GM23338 (cell line): ENCODE data around the gene AIG1. TPM values are rescaled to one million over a fixed set of nuclear protein-coding genes. Genes with fewer than 3 reads are reported as not detected.

Source experiments
- ATAC-seq: fragments of 200-7000 bp; cut with Tn5 transposase; 3 replicates; pipeline ENCODE4 v1.9.1; 2020
- DNase-seq: peaks from one replicate; pipeline ENCODE4 v3.0.0-alpha.2; 2015; ENCODE audit warnings: low spot score
- H2AFZ ChIP-seq: fragments of 200-600 bp; sonication (generic); 2 replicates; pipeline ENCODE4 v1.8.0; 2016; ENCODE audit warnings: antibody characterized with exemption, mild to moderate bottlenecking, moderate library complexity
- H3F3A ChIP-seq: fragments of 200-600 bp; sonication (generic); replicated peaks from 2 replicates; pipeline ENCODE4 v1.8.0; 2017; ENCODE audit warnings: antibody characterized with exemption, mixed run types, low read depth
- H3K27ac ChIP-seq: fragments of 200-600 bp; sonication (generic); 2 replicates; pipeline ENCODE4 v1.6.1; 2016; ENCODE audit warnings: low read depth
- H3K27me3 ChIP-seq: fragments of 200-600 bp; sonication (generic); 2 replicates; pipeline ENCODE4 v1.8.0; 2016; ENCODE audit warnings: mild to moderate bottlenecking, mixed run types, moderate library complexity; ENCODE audit not compliant: insufficient read depth
- H3K36me3 ChIP-seq: fragments of 200-600 bp; sonication (generic); 2 replicates; pipeline ENCODE4 v1.8.0; 2016; ENCODE audit warnings: mild to moderate bottlenecking; ENCODE audit not compliant: insufficient read depth
- H3K4me1 ChIP-seq: fragments of 200-600 bp; sonication (generic); 2 replicates; pipeline ENCODE4 v1.8.0; 2016; ENCODE audit warnings: mild to moderate bottlenecking, moderate library complexity; ENCODE audit not compliant: insufficient read depth
- H3K4me2 ChIP-seq: fragments of 200-600 bp; sonication (generic); 2 replicates; pipeline ENCODE4 v1.7.1; 2017; ENCODE audit warnings: mixed run types
- H3K4me3 ChIP-seq: fragments of 200-600 bp; sonication (generic); 2 replicates; pipeline ENCODE4 v1.6.1; 2016; ENCODE audit warnings: mixed run types
- H3K79me2 ChIP-seq: fragments of 200-600 bp; sonication (generic); replicated peaks from 2 replicates; pipeline ENCODE4 v1.8.0; 2017; ENCODE audit warnings: mild to moderate bottlenecking; ENCODE audit not compliant: insufficient read depth
- H3K9me2 ChIP-seq: fragments of 200-600 bp; sonication (generic); 2 replicates; pipeline ENCODE4 v1.8.0; 2017; ENCODE audit not compliant: insufficient read depth
- H4K20me1 ChIP-seq: fragments of 200-600 bp; sonication (generic); replicated peaks from 2 replicates; pipeline ENCODE4 v1.8.0; 2017; ENCODE audit warnings: mild to moderate bottlenecking; ENCODE audit not compliant: insufficient read depth
- H3K27ac Mint-ChIP-seq: 2 replicates; pipeline ENCODE4 v1.8.0; 2020; ENCODE audit warnings: inconsistent platforms, mild to moderate bottlenecking, moderate library complexity, mixed read lengths
- H3K27me3 Mint-ChIP-seq: 3 replicates; pipeline ENCODE4 v1.8.0; 2022; ENCODE audit warnings: low read depth, mild to moderate bottlenecking, moderate library complexity, mixed read lengths, inconsistent platforms; ENCODE audit not compliant: insufficient read depth, poor library complexity
- H3K36me3 Mint-ChIP-seq: 3 replicates; pipeline ENCODE4 v1.8.0; 2021; ENCODE audit warnings: low read depth, mild to moderate bottlenecking, inconsistent platforms, moderate library complexity, mixed read lengths
- H3K4me1 Mint-ChIP-seq: 3 replicates; pipeline ENCODE4 v1.8.0; 2020; ENCODE audit warnings: mild to moderate bottlenecking, inconsistent platforms, mixed read lengths
- H3K4me3 Mint-ChIP-seq: 3 replicates; pipeline ENCODE4 v1.8.0; 2021; ENCODE audit warnings: moderate library complexity, mild to moderate bottlenecking, inconsistent platforms, mixed read lengths
- H3K9me3 Mint-ChIP-seq: 3 replicates; pipeline ENCODE4 v1.8.0; 2020; ENCODE audit warnings: moderate library complexity, mild to moderate bottlenecking, inconsistent platforms, mixed read lengths
- CREB1 ChIP-seq: fragments of 250-450 bp; sonication (Bioruptor Pico); IDR thresholded peaks from 2 replicates; pipeline ENCODE4 v1.5.0; 2020; ENCODE audit warnings: low read depth, mild to moderate bottlenecking, moderate library complexity
- EZH2 ChIP-seq: fragments of 200-600 bp; sonication (generic); IDR thresholded peaks from one replicate; pipeline ENCODE4 v1.8.0; 2017; ENCODE audit warnings: antibody characterized with exemption, mild to moderate bottlenecking, low read depth; ENCODE audit not compliant: unreplicated experiment
- EZH2phosphoT487 ChIP-seq: fragments of 200-600 bp; sonication (generic); IDR thresholded peaks from one replicate; pipeline ENCODE4 v1.8.1; 2018; ENCODE audit warnings: antibody characterized with exemption; ENCODE audit not compliant: unreplicated experiment
- JUNB ChIP-seq: IDR thresholded peaks from one replicate; pipeline ENCODE4 v1.6.1; 2016; ENCODE audit warnings: antibody characterized with exemption; ENCODE audit not compliant: unreplicated experiment
- NANOG ChIP-seq: IDR thresholded peaks from 2 replicates; pipeline ENCODE4 v1.6.1; 2016; ENCODE audit warnings: antibody characterized with exemption, borderline replicate concordance
- POLR2AphosphoS5 ChIP-seq: IDR thresholded peaks from 2 replicates; pipeline ENCODE4 v1.6.1; 2016; ENCODE audit warnings: antibody characterized with exemption, low read depth
- REST ChIP-seq: IDR thresholded peaks from one replicate; pipeline ENCODE4 v1.6.1; 2018; ENCODE audit warnings: antibody characterized with exemption; ENCODE audit not compliant: unreplicated experiment
- STAT1 ChIP-seq: IDR thresholded peaks from one replicate; pipeline ENCODE4 v1.6.1; 2016; ENCODE audit warnings: antibody characterized with exemption; ENCODE audit not compliant: unreplicated experiment
- ZNF114 ChIP-seq: fragments of 250-450 bp; sonication (Bioruptor Pico); IDR thresholded peaks from 2 replicates; pipeline ENCODE4 v1.5.0; 2020; ENCODE audit warnings: mild to moderate bottlenecking, moderate library complexity
- ZNF331 ChIP-seq: fragments of 250-450 bp; sonication (Bioruptor Pico); IDR thresholded peaks from 2 replicates; pipeline ENCODE4 v1.5.0; 2020; ENCODE audit warnings: low read depth, mild to moderate bottlenecking, moderate library complexity
- ZNF462 ChIP-seq: fragments of 250-450 bp; sonication (Bioruptor Pico); IDR thresholded peaks from 2 replicates; pipeline ENCODE4 v1.5.0; 2020; ENCODE audit warnings: mild to moderate bottlenecking, moderate library complexity
- polyA plus RNA-seq: library from polyadenylated mRNA; unstranded; fragments of >200 nt; fragmentation: Nextera tagmentation; extraction: Ambion mirVana; gene quantifications from 2 replicates; pipeline ENCODE4 v1.2.1, GENCODE V29; 2016
- total RNA-seq: library from RNA; depleted of rRNA; stranded (reverse); fragments of >200 nt; shearing (Covaris generic); gene quantifications from 2 replicates; pipeline ENCODE4 v1.2.3, GENCODE V29; 2014
- TF ChIP-seq, protein P1 (sequence below), 2 experiments: fragments of 200-600 bp in 1 of 2; sonication (generic) in 1 of 2; conservative IDR thresholded peaks; 2 replicates each; pipeline versions ENCODE4 v1.5.1 to v1.6.1; 2016 to 2017; ENCODE audit warnings: antibody characterized with exemption in 2 of 2, low read depth in 2 of 2, mild to moderate bottlenecking in 2 of 2, moderate library complexity in 1 of 2
- TF ChIP-seq, protein P2 (sequence below): IDR thresholded peaks from 2 replicates; pipeline ENCODE4 v1.6.1; 2016; ENCODE audit warnings: antibody characterized with exemption

AIG1 gene
- total and polyA plus RNA-seq, 2 experiments from 2014 or later, result 65.2 to 88.4 TPM

DNA sequence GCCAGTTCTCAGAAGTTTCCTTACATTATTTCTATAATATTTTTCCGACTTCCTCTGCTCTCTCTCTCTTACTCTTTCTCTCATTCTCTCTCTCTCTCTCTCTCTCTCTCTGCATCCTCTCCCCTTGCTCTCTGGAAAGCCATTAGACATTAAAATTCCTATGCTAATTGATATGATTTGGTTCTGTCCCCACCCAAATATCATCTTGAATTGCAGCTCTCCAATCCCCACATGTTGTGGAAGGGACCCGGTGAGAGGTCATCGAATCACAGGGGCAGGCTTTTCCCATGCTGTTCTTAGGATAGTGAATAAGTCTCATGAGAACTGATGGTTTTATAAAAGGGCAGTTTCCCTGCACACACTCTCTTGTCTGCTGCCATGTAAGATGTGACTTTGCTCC, 315.7 kb downstream of the AIG1 start:
- H3K79me2 ChIP-seq, result no peaks in the 10 kb centered on the region
- Mint-ChIP-seq H3K4me1 (no peaks in the 10 kb centered on the region), H3K4me3 (no peak overlapping the region), H3K27me3 (peaks cover 4% of the 10 kb centered on the region), H3K36me3 (no peaks in the 10 kb centered on the region), H3K9me3 (no peaks in the 10 kb centered on the region; the same call in 2 of the 3 replicates), H3K27ac (no peak overlapping the region)
- ATAC-seq (no peak), DNase-seq (no peak)
- no peak overlapping the region for H2AFZ ChIP-seq
- no peaks in the 10 kb centered on the region for H4K20me1 ChIP-seq
- no peak overlapping the region for H3K27ac ChIP-seq
- peaks cover 10% of the 10 kb centered on the region; the same call in 1 of the 2 replicates for H3K9me2 ChIP-seq
- H3F3A ChIP-seq, result no peaks in the 10 kb centered on the region
- H3K4me1 ChIP-seq, result no peaks in the 10 kb centered on the region
- H3K36me3 ChIP-seq, result no peaks in the 10 kb centered on the region; the same call in 1 of the 2 replicates
- H3K4me2 ChIP-seq, result no peak overlapping the region
- no peaks in the 10 kb centered on the region for H3K27me3 ChIP-seq
- TF ChIP-seq, protein P1, sequence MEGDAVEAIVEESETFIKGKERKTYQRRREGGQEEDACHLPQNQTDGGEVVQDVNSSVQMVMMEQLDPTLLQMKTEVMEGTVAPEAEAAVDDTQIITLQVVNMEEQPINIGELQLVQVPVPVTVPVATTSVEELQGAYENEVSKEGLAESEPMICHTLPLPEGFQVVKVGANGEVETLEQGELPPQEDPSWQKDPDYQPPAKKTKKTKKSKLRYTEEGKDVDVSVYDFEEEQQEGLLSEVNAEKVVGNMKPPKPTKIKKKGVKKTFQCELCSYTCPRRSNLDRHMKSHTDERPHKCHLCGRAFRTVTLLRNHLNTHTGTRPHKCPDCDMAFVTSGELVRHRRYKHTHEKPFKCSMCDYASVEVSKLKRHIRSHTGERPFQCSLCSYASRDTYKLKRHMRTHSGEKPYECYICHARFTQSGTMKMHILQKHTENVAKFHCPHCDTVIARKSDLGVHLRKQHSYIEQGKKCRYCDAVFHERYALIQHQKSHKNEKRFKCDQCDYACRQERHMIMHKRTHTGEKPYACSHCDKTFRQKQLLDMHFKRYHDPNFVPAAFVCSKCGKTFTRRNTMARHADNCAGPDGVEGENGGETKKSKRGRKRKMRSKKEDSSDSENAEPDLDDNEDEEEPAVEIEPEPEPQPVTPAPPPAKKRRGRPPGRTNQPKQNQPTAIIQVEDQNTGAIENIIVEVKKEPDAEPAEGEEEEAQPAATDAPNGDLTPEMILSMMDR (conservative IDR thresholded peaks at IDR 0.05; ENCODE audit: low read depth in 2 of 2), result no peak
- no peak for TF ChIP-seq EZH2phosphoT487
- TF ChIP-seq ZNF462 (CRISPR knock-in tag), result no peak
- TF ChIP-seq ZNF331 (CRISPR knock-in tag), result no peak
- TF ChIP-seq POLR2AphosphoS5, result no peak
- no peak for TF ChIP-seq JUNB
- TF ChIP-seq REST, result no peak
- TF ChIP-seq NANOG, result no peak
- TF ChIP-seq CREB1, result no peak
- no peak for TF ChIP-seq EZH2
- TF ChIP-seq, protein P2, sequence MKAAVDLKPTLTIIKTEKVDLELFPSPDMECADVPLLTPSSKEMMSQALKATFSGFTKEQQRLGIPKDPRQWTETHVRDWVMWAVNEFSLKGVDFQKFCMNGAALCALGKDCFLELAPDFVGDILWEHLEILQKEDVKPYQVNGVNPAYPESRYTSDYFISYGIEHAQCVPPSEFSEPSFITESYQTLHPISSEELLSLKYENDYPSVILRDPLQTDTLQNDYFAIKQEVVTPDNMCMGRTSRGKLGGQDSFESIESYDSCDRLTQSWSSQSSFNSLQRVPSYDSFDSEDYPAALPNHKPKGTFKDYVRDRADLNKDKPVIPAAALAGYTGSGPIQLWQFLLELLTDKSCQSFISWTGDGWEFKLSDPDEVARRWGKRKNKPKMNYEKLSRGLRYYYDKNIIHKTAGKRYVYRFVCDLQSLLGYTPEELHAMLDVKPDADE, result no peak
- no peak for TF ChIP-seq STAT1
- TF ChIP-seq ZNF114, result no peak
- H3K4me3 ChIP-seq, result no peak overlapping the region
